ENCODE results near the gene CDK5R1. TPM values are rescaled to one million over a fixed set of nuclear protein-coding genes. Genes with fewer than 3 reads are reported as not detected.
A peak's percentile ranks its signal among the peaks of the same experiment; 100 is the strongest.

CDK5R1 gene
- total RNA-seq, 3 donors from 2014 or later (not counting 1 experiment from before 2014, with no cell fraction given): 3.7 to 12.3 (median 7.4) TPM

GRCh38 chr17:32479074-32479617 is 7.6 kb upstream of the CDK5R1 start:
- intact Hi-C loops (cut with micrococcal nuclease): no loop called here
- Mint-ChIP-seq H3K36me3 (peaks cover 57% of the 10 kb centered on the region), H3K9me3 (no peaks in the 10 kb centered on the region), H3K4me1 (peaks cover 10 to 11% of the 10 kb centered on the region in 2 donors), H3K27me3 (ENCODE audit: low read depth in 2 of 2) (no peaks in the 10 kb centered on the region), H3K27ac (peak overlapping the region in 1 of 2 donors; percentile 44), H3K4me3 (no peak overlapping the region)
- WGBS (ENCODE audit: insufficient coverage): 95% methylated on average over 5 of the region's 5 CpGs
- Histone ChIP-seq H3K27ac (ENCODE audit: low read length) (no peak overlapping the region), H3K4me3 (ENCODE audit: low read length) (no peak overlapping the region), H3K36me3 (ENCODE audit: control insufficient read depth, insufficient read depth, low read length) (peaks cover 82% of the 10 kb centered on the region), H3K9me3 (ENCODE audit: control insufficient read depth, insufficient read depth, low read length) (no peaks in the 10 kb centered on the region), H3K4me1 (ENCODE audit: control insufficient read depth, insufficient read depth, low read length) (peaks cover 7% of the 10 kb centered on the region), H3K27me3 (ENCODE audit: control insufficient read depth, insufficient read depth, low read length) (no peaks in the 10 kb centered on the region)
- no peak for TF ChIP-seq CTCF (IDR thresholded peaks at IDR 0.05)
- ATAC-seq (no peak), DNase-seq (no peak)

GRCh38 chr17:32481193-32481592 is 5.6 kb upstream of the CDK5R1 start:
- WGBS (ENCODE audit: insufficient coverage): 96% methylated on average over 3 of the region's 8 CpGs
- Mint-ChIP-seq H3K4me1 (peaks cover 16 to 18% of the 10 kb centered on the region in 2 donors), H3K27ac (peak overlapping the region in 1 of 2 donors; percentile 47), H3K4me3 (no peak overlapping the region), H3K36me3 (peaks cover 43% of the 10 kb centered on the region), H3K27me3 (ENCODE audit: low read depth in 2 of 2) (no peaks in the 10 kb centered on the region), H3K9me3 (no peaks in the 10 kb centered on the region)
- no peak for TF ChIP-seq CTCF (IDR thresholded peaks at IDR 0.05)
- intact Hi-C loops (cut with micrococcal nuclease): loop anchor here (5.0 kb wide), 1 partner anchor 276 kb away; no protein-coding TSS in a partner anchor
- Histone ChIP-seq H3K9me3 (ENCODE audit: control insufficient read depth, insufficient read depth, low read length) (no peaks in the 10 kb centered on the region), H3K36me3 (ENCODE audit: control insufficient read depth, insufficient read depth, low read length) (peaks cover 61% of the 10 kb centered on the region), H3K4me3 (ENCODE audit: low read length) (no peak overlapping the region), H3K27me3 (ENCODE audit: control insufficient read depth, insufficient read depth, low read length) (no peaks in the 10 kb centered on the region), H3K27ac (ENCODE audit: low read length) (no peak overlapping the region), H3K4me1 (ENCODE audit: control insufficient read depth, insufficient read depth, low read length) (peaks cover 12% of the 10 kb centered on the region)
- DNase-seq (no peak), ATAC-seq (no peak)

GRCh38 chr17:32482568-32483320 is 4.0 kb upstream of the CDK5R1 start:
- ATAC-seq: no peak
- Mint-ChIP-seq H3K4me1 (peaks cover 20 to 22% of the 10 kb centered on the region in 2 donors), H3K27me3 (ENCODE audit: low read depth in 2 of 2) (no peaks in the 10 kb centered on the region), H3K36me3 (peaks cover 33% of the 10 kb centered on the region), H3K9me3 (no peaks in the 10 kb centered on the region), H3K4me3 (no peak overlapping the region), H3K27ac (peak overlapping the region; percentile 47 to 87)
- Histone ChIP-seq H3K27ac (ENCODE audit: low read length) (no peak overlapping the region), H3K9me3 (ENCODE audit: control insufficient read depth, insufficient read depth, low read length) (no peaks in the 10 kb centered on the region), H3K36me3 (ENCODE audit: control insufficient read depth, insufficient read depth, low read length) (peaks cover 47% of the 10 kb centered on the region), H3K4me3 (ENCODE audit: low read length) (no peak overlapping the region), H3K27me3 (ENCODE audit: control insufficient read depth, insufficient read depth, low read length) (no peaks in the 10 kb centered on the region), H3K4me1 (ENCODE audit: control insufficient read depth, insufficient read depth, low read length) (peaks cover 16% of the 10 kb centered on the region)
- no peak for TF ChIP-seq CTCF (IDR thresholded peaks at IDR 0.05)
- intact Hi-C loops (cut with micrococcal nuclease): loop anchor here (1.0 to 5.0 kb wide), 2 partner anchors 127 to 275 kb away; no protein-coding TSS in a partner anchor
- no peak for DNase-seq
- 80% methylated on average over 11 of the region's 11 CpGs for WGBS (ENCODE audit: insufficient coverage)

Measured in natural killer cell (primary cell).